HCT116 (cell line): ENCODE data around the gene HOTAIR. TPM values are rescaled to one million over a fixed set of nuclear protein-coding genes. Genes with fewer than 3 reads are reported as not detected.

Experiments
- ATAC-seq: fragments of 200-7000 bp; cut with Tn5 transposase; 2 replicates; pipeline ENCODE4 v1.9.1; 2020; ENCODE audit warnings: mild to moderate bottlenecking, moderate library complexity
- BruUV-seq: library from RNA; stranded (reverse); fragments of 400-500 nt; replicated peaks from 2 replicates; lab custom pipeline; 2021; lab: Mats Ljungman, UMichigan
- CTCF ChIA-PET: fragments of 300-600 bp; sonication (Branson Sonifier 250); formaldehyde crosslinking; loops from one replicate; lab custom pipeline; 2021; ENCODE audit warnings: antibody characterized with exemption; lab: Charles Lee
- POLR2A ChIA-PET: fragments of 300-600, 350-600 bp; sonication (Branson Sonifier 250); formaldehyde crosslinking; loops from one replicate; lab custom pipeline; 2021; ENCODE audit warnings: antibody characterized with exemption; lab: Charles Lee
- RAD21 ChIA-PET, 2 experiments: fragments of 300-600 bp; sonication (Branson Sonifier 250); formaldehyde crosslinking; loops; one replicate each; lab custom pipeline; 2023; ENCODE audit warnings: low total read pairs in 2 of 2; ENCODE audit not compliant: uncharacterized antibody in 2 of 2, unreplicated experiment in 2 of 2, low non-redundant PET in 1 of 2; lab: Charles Lee
- DNase-seq: peaks from one replicate; pipeline ENCODE4 v3.0.0-alpha.2; 2010; ENCODE audit warnings: low read depth, low spot score
- H2AFZ ChIP-seq: fragments of 200-600 bp; shearing (Covaris generic), sonication (generic); 2 replicates; pipeline ENCODE4 v1.6.1; 2017; ENCODE audit warnings: low read depth, mixed run types, mixed read lengths, antibody characterized with exemption, low read length; ENCODE audit not compliant: poor library complexity, severe bottlenecking
- H3K27ac ChIP-seq: 2 replicates; pipeline ENCODE4 v1.5.1; 2012; ENCODE audit warnings: low read depth, low read length
- H3K27me3 ChIP-seq: fragments of 200-600 bp; sonication (generic); 2 replicates; pipeline ENCODE4 v1.6.1; 2016; ENCODE audit warnings: mixed run types, low read length, mixed read lengths; ENCODE audit not compliant: insufficient read depth
- H3K36me3 ChIP-seq, 2 experiments: fragments of 200-500 bp in 1 of 2; fragments of 200-600 bp in 1 of 2; sonication (Bioruptor generic) in 1 of 2; sonication (generic) in 1 of 2; 2 replicates each; pipeline versions ENCODE4 v1.5.1 to v1.6.1; 2014 to 2016; ENCODE audit warnings: low read length in 2 of 2, inconsistent platforms in 1 of 2, mixed read lengths in 1 of 2, mixed run types in 1 of 2; ENCODE audit not compliant: insufficient read depth in 2 of 2, control insufficient read depth in 1 of 2
- H3K4me1 ChIP-seq, 2 experiments: fragments of 200-600 bp in 1 of 2; sonication (generic) in 1 of 2; 2 replicates each; pipeline versions ENCODE4 v1.5.1 to v1.6.1; 2012 to 2017; ENCODE audit warnings: low read length in 2 of 2, inconsistent platforms in 1 of 2, mild to moderate bottlenecking in 1 of 2, mixed read lengths in 1 of 2, mixed run types in 1 of 2, moderate library complexity in 1 of 2; ENCODE audit not compliant: insufficient read depth in 2 of 2, control insufficient read depth in 1 of 2
- H3K4me2 ChIP-seq: fragments of 200-600 bp; sonication (generic); 2 replicates; pipeline ENCODE4 v1.6.1; 2017; ENCODE audit warnings: mixed run types, low read length, mixed read lengths
- H3K4me3 ChIP-seq, 2 experiments: fragments of 200-600 bp in 1 of 2; sonication (generic) in 1 of 2; replicated peaks in 1 of 2; 2 replicates each; pipeline ENCODE4 v1.5.1; 2011 to 2016; ENCODE audit warnings: low read length in 2 of 2, control low read depth in 1 of 2, low read depth in 1 of 2, mild to moderate bottlenecking in 1 of 2, mixed read lengths in 1 of 2, mixed run types in 1 of 2
- H3K79me2 ChIP-seq: fragments of 200-600 bp; sonication (generic); 2 replicates; pipeline ENCODE4 v1.6.1; 2017; ENCODE audit warnings: mild to moderate bottlenecking, mixed run types, low read length, moderate library complexity, mixed read lengths; ENCODE audit not compliant: insufficient read depth
- H3K9ac ChIP-seq: fragments of 200-600 bp; sonication (generic); 2 replicates; pipeline ENCODE4 v1.6.1; 2016; ENCODE audit warnings: low read length, mixed read lengths
- H3K9me2 ChIP-seq: fragments of 200-600 bp; sonication (generic), shearing (Covaris generic); 2 replicates; pipeline ENCODE4 v1.6.1; 2017; ENCODE audit warnings: mixed run types, mild to moderate bottlenecking, moderate library complexity; ENCODE audit not compliant: insufficient read depth
- H3K9me3 ChIP-seq, 2 experiments: fragments of 200-500 bp in 1 of 2; fragments of 200-600 bp in 1 of 2; sonication (Bioruptor generic) in 1 of 2; sonication (generic) in 1 of 2; 2 replicates each; pipeline ENCODE4 v1.6.1; 2014 to 2017; ENCODE audit warnings: low read length in 2 of 2, mixed read lengths in 2 of 2, inconsistent platforms in 1 of 2, low read depth in 1 of 2, mild to moderate bottlenecking in 1 of 2, mixed run types in 1 of 2, moderate library complexity in 1 of 2; ENCODE audit not compliant: control insufficient read depth in 1 of 2, insufficient read depth in 1 of 2
- H4K20me1 ChIP-seq: fragments of 200-600 bp; sonication (generic), shearing (Covaris generic); 2 replicates; pipeline ENCODE4 v1.6.1; 2017; ENCODE audit warnings: mixed run types, mild to moderate bottlenecking, moderate library complexity; ENCODE audit not compliant: insufficient read depth
- ATF3 ChIP-seq: IDR thresholded peaks from 2 replicates; pipeline ENCODE4 v1.6.1; 2012
- CBX3 ChIP-seq: IDR thresholded peaks from 2 replicates; pipeline ENCODE4 v1.6.1; 2012; ENCODE audit warnings: low read depth
- ELF1 ChIP-seq: IDR thresholded peaks from 2 replicates; pipeline ENCODE4 v1.6.1; 2012; ENCODE audit warnings: low read depth, borderline replicate concordance
- FOSL1 ChIP-seq: IDR thresholded peaks from 2 replicates; pipeline ENCODE4 v1.6.1; 2012; ENCODE audit warnings: low read depth
- JUND ChIP-seq: IDR thresholded peaks from 2 replicates; pipeline ENCODE4 v1.6.1; 2012
- MAX ChIP-seq: IDR thresholded peaks from 2 replicates; pipeline ENCODE4 v1.6.1; 2012
- POLR2AphosphoS5 ChIP-seq: IDR thresholded peaks from 2 replicates; pipeline ENCODE4 v1.6.1; 2011; ENCODE audit warnings: mild to moderate bottlenecking, low read depth, low read length, moderate library complexity
- RAD21 ChIP-seq: IDR thresholded peaks from 2 replicates; pipeline ENCODE4 v1.6.1; 2012; ENCODE audit warnings: low read depth, mild to moderate bottlenecking
- TCF7L2 ChIP-seq: IDR thresholded peaks from 2 replicates; pipeline ENCODE4 v1.7.0; 2011; ENCODE audit warnings: borderline replicate concordance, inconsistent platforms; ENCODE audit not compliant: insufficient read depth, insufficient read length; ENCODE audit errors: extremely low read depth
- YY1 ChIP-seq: IDR thresholded peaks from 2 replicates; pipeline ENCODE4 v1.6.1; 2011; ENCODE audit warnings: low read length, low read depth, moderate library complexity, mild to moderate bottlenecking; ENCODE audit not compliant: insufficient replicate concordance; ENCODE audit errors: extremely low read depth
- ZFX ChIP-seq: fragments of 450-650 bp; IDR thresholded peaks from 2 replicates; pipeline ENCODE4 v1.6.1; 2017
- ZNF274 ChIP-seq: fragments of 200-500 bp; sonication (Bioruptor generic); IDR thresholded peaks from 2 replicates; pipeline ENCODE4 v1.6.1; 2014; ENCODE audit warnings: mild to moderate bottlenecking, low read depth, low read length, inconsistent platforms
- intact Hi-C: fragments of 100-400 bp; cut with micrococcal nuclease; formaldehyde crosslinking; loops from 2 replicates; pipeline ENCODE4 v1.10.0; 2022
- total RNA-seq: library from RNA; stranded (reverse); gene quantifications from one replicate; pipeline ENCODE4 v1.2.1, GENCODE V29; 2021; ENCODE audit not compliant: unreplicated experiment
- TF ChIP-seq, protein P1 (sequence below): IDR thresholded peaks from 2 replicates; pipeline ENCODE4 v1.6.1; 2011; ENCODE audit warnings: mild to moderate bottlenecking, low read length, moderate library complexity; ENCODE audit not compliant: insufficient replicate concordance; ENCODE audit errors: extremely low read depth

Gene HOTAIR
- total RNA-seq, 1 experiment from 2014 or later, result 0.25 TPM

DNA sequence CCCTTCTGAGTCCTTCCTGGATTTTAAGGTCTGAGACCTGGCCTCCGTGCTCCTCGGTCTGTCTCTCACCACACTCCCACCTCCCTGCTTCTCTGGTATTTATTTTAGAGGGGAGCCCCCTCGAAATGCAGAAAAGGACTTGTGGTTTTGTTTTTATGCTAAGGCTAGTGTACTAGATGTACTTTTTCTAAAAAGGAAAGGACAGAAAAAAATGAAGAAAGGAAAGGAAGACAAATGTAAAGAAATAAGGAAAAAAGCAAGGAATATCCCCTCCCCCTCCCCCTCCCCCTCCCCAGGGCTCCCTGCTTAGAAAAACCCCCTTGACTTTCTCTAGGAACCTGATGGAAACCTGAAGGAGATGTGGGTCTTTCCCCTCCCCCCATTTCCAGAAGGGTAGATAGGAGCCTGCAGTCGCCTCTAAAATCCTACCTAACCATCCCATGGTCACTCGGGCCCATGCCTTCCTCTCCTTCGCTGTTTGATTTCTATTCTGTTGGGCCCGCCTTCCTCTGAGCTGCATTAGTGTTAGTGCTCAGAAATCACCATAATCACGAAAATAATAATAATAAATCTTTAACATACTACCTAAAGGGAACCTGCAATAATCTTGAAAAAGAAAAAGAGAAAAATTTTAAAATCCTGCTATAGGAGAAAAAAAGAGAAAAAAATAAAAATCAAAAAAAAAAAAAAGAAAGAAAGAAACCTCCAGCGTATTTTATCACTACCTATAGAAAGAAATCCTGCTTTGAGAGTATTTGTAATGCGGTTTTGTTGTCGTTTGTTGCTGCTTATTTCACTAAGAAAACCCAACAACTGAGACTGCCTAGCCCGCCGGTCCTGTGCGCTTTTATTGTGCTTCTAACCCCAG is 37.1 kb upstream of the HOTAIR start (continued):
- TF ChIP-seq, protein P1, sequence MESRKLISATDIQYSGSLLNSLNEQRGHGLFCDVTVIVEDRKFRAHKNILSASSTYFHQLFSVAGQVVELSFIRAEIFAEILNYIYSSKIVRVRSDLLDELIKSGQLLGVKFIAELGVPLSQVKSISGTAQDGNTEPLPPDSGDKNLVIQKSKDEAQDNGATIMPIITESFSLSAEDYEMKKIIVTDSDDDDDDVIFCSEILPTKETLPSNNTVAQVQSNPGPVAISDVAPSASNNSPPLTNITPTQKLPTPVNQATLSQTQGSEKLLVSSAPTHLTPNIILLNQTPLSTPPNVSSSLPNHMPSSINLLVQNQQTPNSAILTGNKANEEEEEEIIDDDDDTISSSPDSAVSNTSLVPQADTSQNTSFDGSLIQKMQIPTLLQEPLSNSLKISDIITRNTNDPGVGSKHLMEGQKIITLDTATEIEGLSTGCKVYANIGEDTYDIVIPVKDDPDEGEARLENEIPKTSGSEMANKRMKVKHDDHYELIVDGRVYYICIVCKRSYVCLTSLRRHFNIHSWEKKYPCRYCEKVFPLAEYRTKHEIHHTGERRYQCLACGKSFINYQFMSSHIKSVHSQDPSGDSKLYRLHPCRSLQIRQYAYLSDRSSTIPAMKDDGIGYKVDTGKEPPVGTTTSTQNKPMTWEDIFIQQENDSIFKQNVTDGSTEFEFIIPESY, result no peak

GRCh38 chr12:54010972-54011664 is 36.4 kb upstream of the HOTAIR start:
- intact Hi-C loops, result no loop called here
- H2AFZ ChIP-seq, result no peak overlapping the region
- H3K9me3 ChIP-seq, result no peaks in the 10 kb centered on the region
- H3K9me2 ChIP-seq, result no peaks in the 10 kb centered on the region
- no peak overlapping the region for H3K27ac ChIP-seq
- no peak for DNase-seq
- H3K36me3 ChIP-seq, result no peaks in the 10 kb centered on the region
- H4K20me1 ChIP-seq, result no peaks in the 10 kb centered on the region
- ATAC-seq, result no peak
- H3K79me2 ChIP-seq, result 0 out of 2 replicates have a peak, but pooled peaks cover 3% of the 10 kb centered on the region
- no TSS peak for BruUV-seq
- ChIA-PET CTCF (interaction anchor here (0.8 kb wide), 1 partner anchor 254 kb away, joined by 3 read pairs; no protein-coding TSS in a partner anchor), POLR2A (no interaction called here), RAD21 (no interaction called here)
- H3K4me3 ChIP-seq, result no peak overlapping the region
- no peak overlapping the region for H3K9ac ChIP-seq
- H3K4me1 ChIP-seq, result peaks cover 6 to 11% of the 10 kb centered on the region in 2 experiments
- H3K4me2 ChIP-seq, result no peak overlapping the region
- no peaks in the 10 kb centered on the region for H3K27me3 ChIP-seq
- TF ChIP-seq JUND, result no peak
- TF ChIP-seq ZNF274, result no peak
- TF ChIP-seq, protein P1, result no peak
- no peak for TF ChIP-seq YY1
- no peak for TF ChIP-seq FOSL1
- no peak for TF ChIP-seq POLR2AphosphoS5
- TF ChIP-seq ZFX, result no peak
- TF ChIP-seq ATF3, result no peak
- no peak for TF ChIP-seq CBX3
- TF ChIP-seq RAD21, result no peak
- no peak for TF ChIP-seq MAX
- TF ChIP-seq TCF7L2, result no peak
- no peak for TF ChIP-seq ELF1
